Ureter (tissue), 1 donor: ENCODE data around the gene APOL3. TPM values are rescaled to one million over a fixed set of nuclear protein-coding genes. Genes with fewer than 3 reads are reported as not detected.
A peak's percentile ranks its signal among the peaks of the same experiment; 100 is the strongest.
"Not testable (repeated sequence)": the region's sequence is repeated elsewhere in the genome, so short reads cannot be mapped to it uniquely, and the experiment has no call there.

Source experiments
- DNase-seq: peaks from one replicate; pipeline ENCODE4 v3.0.0-alpha.2; 2020; ENCODE audit warnings: low spot score
- total RNA-seq: library from RNA; stranded (reverse); gene quantifications from one replicate; pipeline ENCODE4 v1.2.4, GENCODE V29; 2023
- donor health status: DM: yes; HTN: yes; CAD: no.

APOL3 gene
- total RNA-seq, 1 donor from 2014 or later: 47.4 TPM

DNA sequence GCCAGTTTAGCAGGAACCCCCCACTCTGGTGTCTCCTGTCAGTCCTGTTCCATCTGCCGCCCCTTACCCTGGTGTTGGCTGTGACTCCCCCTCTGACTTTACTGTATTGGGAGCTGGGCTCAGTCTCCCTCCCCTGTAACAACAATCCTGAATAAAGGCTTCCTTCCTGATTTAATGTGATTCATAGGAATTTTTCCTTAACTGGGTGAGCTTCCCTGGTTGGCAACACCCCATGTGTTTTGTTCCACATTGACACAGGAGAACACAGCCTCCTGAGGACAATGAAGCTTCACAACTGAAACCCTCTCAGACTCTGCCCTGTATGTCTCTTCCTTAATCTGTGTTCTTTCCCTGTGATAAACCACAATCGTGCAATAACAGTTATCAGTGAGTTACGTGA, 32.6 kb upstream of the APOL3 start:
- DNase-seq: no peak

DNA sequence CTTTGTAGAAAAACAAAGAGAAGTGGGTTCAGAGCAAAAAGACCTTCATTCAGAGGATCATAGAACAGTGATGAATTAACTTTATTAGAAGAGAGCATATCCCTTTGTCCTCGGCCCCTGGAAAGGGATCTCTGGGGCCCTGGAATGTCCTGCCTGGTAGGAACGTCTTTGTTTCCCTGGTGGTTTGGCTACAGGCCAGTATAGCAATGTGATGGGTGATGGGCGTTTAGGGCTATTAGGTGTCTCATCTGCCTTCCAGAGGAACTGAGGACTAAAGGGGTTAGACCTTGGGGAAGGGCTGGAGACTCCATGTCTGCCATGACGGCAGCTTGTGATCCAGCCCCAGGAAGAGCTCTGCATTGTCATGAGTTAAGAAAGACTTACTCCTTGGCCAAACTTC, 32.0 kb upstream of the APOL3 start:
- DNase-seq: no peak

DNA sequence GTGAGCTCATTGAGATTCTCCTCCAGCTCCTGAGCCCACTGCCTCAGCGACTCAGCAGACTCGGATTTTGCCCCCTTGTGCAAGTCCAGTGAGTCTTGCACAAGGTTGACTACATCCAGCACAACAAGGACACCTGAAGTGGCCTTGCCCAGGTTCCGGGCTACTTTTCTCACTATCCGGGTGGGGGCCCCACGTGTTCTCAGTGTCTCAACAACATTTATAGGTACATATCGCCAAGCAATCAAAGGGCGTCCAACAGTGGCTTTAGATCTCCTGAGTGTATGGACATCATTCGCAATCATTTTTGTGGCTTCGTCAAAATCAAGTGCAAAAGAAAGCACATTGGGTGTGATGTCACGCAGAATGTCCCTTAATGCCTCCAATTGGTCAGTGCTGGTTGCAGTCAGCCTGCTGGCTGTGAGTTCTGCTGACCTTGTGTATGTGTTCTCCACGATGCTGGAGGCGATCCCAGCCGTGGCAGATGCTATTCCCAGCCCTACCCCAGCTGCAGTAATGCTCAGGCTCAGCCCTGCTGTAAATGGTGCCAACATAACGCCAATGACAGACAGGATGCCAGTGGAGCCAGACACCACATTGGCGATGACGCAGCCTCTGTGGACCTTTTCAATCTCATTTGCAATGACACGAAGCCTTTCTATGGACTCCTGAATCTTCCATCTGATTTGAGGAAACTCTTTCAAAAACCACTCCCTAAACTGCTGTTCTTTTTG, 30.7 kb upstream of the APOL3 start:
- peak; percentile 64 for DNase-seq

DNA sequence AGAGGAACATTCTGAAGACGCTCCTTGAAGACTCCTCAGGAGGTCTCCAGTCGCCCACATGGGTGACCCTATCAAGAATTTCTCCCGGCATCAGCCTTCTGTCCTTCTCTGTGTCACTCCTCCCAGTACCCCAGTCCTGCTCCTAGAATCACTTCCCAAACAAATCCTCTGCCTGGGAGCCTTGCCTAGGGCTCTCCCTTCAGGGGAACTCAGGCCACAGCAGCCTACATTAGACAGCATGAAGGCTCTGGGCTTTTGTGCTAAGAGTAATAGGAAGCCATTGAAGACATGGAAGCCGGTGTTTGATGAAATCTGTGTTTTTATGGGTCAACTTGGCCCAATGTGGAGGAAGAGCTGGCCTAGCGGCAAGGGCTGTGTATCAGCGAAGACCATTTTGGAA, 27.3 kb upstream of the APOL3 start:
- not testable (repeated sequence) for DNase-seq

DNA sequence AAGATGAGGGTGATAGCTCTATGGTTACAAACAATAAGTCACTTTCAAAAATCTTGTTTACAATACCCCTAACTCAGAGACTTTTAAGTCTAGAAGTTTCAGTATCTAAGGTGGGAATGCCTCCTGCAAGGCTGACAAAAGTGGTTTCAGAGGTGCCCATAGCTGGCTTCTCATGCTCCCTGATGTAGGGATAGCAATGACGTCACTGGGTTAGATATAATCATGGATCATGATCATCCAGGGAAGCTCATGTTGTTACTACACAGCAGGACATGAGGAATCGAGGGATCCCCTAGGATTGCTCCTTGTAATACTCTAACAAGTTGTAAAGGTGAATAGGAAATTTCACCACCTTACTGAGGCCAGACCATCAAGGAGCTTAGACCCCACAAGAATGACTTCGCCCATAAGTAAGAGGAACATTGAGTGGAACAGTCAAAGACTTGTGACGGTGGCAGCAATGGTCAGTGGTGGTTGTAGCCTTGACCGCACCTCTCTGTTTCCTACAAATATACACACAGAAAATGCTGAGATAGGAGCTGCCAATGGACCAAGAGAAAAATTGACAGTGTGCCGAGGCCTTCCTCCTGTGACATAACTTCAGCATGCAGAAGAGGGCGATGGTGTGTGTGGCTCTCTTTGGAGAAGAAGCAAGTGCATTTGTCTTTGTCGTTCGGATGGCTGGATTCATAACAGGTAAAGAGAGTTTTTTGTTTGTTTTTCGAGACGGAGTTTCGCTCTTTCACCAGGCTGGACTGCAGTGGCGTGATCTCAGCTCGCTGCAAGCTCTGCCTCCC, 25.5 kb upstream of the APOL3 start:
- no peak for DNase-seq

DNA sequence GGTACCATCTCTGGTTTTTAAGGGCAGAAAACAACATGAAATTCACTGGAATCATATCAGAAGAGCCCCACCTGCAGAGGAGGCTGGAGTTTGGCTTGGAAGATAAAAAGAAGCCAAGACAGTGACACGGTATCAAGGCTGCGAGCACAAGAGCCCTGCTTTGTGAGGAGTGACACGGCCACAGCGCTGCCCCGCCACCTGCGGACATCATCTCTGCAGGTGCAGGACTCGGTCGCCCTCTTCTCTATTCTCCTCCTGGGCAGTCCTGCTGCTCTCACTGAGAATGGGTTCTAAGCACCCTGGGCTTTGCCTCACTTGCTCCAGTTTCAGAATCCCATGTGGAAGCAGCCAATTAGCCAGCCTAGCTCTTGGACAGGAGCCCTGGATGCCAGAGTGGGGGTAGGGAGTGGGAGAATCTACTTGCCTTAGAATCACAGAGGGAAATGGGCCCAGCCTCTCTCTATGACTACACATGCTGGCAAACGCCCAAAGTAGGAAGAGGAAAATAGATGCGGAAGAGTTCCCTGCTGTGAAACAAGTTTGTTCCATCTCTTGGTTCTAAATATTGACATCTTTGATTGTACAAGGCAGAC, 24.0 kb upstream of the APOL3 start:
- DNase-seq: no peak

DNA sequence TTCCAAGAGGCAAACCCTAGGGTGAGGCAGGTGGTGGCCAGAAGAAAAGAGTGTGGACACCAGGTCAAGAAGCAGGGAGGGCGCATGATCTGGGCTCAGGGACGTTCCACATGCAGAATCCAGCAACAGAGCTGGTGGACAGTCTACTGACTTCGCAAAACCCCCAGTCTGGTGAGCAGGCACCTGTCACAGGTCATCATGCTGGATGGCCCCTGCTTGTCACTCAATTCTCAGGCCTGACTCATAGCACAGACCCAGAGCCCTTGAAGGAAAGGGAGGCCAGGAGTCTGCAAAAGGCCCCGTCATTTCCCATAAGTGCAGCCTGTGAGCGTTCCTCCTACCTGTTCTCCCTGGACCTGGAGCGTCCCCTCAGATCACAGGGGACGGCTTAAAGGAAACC, 22.9 kb upstream of the APOL3 start:
- no peak for DNase-seq

DNA sequence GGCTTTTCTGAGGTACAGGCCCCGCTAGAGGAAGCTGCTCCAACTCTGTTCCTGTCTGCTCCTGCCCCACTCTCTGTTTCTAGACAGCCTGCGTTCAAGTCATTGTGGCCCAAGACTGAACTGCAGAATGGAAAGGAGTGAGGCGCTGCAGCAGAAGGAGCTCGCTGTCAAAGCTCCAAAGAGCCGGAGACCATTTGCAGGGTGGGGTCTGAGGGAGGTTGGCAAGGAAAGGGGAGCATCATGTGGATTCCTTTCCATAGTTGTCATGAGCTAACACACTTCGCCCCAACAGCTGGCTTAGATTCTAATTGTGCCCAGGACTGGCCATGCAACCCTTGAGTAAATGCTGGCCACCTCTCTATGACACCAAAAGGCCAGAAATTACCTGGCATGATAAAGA, 22.3 kb upstream of the APOL3 start:
- DNase-seq: no peak

DNA sequence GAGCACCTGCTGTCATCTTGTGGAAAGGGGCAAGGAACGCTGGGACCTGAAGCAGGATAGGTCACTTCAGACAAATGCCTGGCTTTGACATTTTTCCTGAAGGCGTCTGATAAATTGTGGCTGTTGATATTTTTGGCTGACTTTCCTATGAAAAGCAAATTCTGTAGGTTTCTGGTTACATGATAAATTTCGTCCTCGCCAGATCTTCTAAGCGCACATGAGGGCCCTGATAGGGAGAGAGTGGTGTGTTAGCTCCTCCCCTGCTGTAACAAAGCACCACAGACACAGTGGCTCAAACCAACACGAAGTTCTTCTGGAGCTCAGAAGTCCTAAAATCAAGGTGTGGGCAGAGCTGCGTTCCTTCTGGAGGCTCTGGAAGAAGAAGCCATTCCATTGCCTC, 21.5 kb upstream of the APOL3 start:
- no peak for DNase-seq

DNA sequence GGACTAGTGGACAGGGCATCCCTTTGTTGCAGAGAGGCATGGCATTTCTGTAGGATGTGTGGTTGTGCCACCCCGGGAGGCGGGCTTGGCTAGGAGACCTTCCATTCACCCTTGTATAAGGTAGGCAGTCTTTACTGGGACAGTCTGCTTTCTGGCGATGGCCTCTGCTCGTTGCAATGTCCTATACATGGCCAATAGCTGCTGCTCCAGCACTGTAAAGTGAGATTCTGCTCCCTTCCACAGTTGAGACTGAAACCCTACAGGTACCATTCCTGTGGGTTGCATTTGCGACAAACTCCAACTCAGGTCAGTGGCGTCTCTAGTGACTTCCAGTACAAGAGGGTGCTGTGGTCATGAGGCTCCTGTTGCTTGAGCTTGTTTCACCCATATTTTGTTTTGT, 20.4 kb upstream of the APOL3 start:
- DNase-seq: no peak

DNA sequence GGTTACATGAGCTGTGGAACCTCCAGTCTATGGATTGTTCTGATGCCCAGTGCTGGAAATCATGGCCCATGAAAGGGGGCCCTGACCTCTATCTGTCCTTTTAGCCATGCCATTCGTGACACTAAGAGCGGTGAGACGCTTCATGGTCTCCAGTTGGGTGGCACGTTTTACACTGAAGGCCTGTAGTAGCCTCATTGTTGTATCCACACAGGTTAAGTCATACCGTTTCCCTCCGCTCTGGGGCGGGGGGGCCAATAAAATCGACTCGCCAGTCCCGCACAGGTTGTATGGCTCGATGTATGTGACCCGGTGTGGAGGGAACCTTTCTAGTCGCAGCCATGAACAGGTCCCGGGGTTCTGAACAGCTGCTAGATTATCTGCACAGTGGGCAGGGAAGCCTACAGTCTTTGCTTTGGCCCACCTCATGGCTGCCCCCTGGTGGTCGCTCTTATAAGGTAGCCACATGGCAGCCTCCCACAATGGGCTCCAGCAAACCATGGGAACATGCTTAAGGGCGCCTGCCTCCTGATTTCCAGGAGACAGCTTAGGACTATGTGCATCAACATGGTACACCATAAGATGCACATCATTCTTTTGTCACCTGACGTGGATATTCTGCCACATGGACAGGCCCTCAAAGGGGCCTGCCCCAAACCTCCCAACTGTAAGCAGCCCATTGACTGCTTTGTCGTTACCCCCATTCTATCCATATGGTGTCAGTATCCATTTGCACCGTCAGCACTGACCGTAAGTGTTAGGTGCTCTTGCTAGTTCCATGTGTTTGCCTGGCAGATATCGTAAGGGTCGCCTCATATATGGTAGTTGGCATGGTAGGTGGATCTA, 19.7 kb upstream of the APOL3 start:
- DNase-seq: peak; percentile 89

DNA sequence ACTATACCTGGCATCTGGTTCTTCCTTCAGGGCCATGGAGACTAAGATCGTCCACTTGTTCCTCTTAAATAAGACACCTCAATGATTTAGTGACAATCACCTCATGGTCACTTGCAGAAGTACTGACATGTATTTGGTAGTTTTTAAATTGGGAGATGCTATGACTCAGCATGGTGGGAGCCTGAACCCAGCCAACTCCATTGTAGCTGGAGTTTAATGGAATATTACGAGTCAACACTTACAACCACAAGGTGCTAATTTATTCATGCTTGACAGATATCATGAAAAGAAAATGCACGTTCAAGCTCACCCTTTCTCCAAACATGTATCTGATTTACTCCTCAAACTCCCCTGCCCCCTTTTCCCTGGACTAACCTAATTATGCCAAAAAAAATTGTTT, 16.6 kb upstream of the APOL3 start:
- DNase-seq: no peak

DNA sequence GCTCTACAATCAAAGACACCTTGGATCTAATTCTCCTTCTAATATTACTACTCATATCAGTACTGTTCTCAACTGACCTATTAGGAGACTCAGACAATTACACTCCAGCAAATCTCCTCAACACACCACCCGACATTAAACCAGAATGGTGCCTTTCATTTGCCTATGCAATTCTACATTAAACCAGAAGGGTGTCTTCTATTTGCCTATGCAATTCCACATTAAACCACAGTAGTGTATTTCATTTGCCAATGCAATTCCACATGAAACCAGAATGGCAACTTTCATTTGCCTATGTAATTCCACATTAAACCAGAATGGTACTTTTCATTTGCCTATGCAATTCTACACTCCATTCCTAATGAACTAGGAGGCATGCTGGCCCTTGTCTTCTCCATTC, 15.3 kb upstream of the APOL3 start:
- no peak for DNase-seq

DNA sequence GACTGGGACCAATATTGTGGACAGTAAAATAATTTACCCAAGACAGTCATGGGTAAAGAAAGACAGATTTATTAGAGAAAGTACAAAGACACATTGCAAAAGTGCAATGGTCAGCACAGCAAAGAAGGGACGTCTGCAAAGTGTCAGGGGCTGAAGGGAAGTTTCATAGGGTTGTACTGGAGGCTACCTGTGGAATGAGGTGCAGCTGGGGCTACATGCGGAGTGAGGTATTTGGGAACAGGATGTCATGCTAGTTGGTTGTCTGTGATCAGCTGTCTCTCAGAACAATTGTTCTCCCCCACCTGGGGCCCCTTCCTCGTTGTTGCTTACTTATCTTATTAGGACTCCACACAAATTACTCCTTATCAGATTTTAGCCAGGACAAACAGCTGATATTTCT, 11.4 kb upstream of the APOL3 start:
- no peak for DNase-seq

DNA sequence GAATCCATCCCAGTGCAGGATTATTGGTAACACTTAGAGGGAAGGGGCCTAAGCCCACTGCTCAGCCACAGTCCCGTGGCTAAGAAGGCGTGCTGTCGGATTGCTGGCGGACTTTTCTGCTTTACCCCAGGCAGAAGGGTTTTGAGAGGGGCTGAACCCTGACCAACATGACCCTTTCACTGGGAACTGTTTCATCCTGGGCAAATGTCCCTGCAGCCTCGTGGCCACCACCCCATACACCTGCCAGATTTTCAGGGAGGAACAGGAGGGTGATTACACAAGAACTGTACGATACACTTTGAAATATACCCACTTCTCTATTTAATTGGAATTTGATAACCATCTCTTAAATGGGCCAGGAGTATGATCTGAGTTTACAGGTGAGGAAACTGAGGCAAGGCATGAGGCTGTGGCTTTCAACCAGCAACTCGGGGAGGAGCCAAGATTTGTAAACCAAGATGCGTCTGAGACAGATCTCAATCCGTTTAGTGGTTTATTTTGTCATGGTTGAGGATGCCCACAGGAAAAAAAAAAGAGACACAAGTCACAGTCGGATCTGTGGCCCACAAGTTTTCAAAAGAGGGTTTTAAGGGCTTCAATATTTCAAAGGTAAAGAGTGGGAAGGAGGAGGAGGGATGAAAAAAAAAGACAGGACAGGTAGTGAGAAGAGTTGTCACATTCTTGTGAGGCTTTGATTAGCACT, 6.1 kb upstream of the APOL3 start:
- no peak for DNase-seq

DNA sequence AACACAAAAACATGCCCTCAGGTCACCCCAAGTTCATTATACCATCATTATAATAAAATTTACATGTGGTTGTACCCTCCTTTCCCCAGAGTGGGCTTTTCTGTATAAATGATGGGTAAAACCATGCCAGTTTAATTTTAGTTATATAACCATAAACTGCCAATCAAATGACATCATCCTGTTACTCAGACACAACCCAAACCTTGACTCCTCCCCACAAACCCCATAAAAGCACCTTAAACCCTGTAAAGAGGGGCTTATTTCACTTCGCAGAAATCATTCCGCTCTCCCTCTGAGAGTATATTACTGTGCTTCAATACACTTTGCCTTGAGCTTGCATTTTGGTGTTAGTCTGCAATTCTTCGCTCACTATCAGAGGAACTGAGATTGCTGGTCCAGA, 5.5 kb upstream of the APOL3 start:
- DNase-seq: no peak

DNA sequence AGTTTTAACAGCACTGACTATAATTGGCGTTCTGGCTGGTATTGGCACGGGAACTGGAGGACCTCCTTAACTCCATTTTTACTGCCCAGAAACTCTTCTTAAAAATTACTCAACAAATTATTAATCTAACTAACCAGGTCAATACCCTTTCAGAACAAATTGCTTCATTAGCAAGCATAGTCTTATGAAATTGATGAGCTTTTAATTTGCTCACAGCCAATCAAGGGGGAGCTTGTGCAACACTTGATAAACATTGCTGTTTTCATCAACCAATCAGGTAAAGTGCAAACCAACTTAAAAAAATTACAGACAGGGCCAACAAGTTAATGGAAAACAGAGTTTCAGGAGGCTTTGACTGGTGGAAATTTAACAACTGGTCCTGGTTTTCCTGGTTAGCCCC, 4.6 kb upstream of the APOL3 start:
- no peak for DNase-seq

DNA sequence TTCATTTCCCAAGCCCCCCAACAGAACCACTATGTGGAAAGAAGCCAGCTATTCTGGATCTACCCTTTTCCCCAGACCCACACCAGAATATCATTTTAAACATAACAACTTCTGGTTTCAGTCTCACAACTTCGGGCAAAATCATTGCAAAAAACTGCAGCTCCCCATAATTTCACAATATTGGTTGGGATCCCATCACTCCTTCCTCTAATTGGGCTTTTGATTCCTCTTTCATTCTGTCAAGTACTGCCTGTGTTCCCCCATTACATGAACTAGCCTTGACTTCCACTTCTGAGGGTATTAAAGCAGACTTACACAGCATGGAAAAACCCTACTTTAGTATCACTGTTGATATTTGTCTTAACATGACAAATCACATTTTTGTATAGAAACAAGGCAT, 4.1 kb upstream of the APOL3 start:
- DNase-seq: no peak

DNA sequence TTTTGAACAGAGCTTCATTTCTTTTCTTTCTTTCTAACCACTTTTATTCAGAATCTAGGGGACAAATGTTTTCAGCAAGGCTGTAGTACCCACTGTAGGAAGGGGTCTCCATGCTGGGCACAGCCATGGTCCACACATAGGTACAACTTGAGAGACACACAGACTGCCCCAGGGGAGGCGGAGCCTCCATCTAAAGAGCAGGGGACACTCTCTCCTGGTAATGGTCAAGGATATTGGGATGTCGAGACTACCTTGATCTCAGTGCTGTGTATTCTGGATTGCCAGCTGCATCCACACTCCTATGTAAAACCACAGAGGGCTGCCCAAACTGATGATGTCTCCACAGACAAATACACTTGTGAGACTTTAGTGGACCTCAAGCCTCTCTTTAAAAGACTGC, 2.9 kb upstream of the APOL3 start:
- DNase-seq: no peak

DNA sequence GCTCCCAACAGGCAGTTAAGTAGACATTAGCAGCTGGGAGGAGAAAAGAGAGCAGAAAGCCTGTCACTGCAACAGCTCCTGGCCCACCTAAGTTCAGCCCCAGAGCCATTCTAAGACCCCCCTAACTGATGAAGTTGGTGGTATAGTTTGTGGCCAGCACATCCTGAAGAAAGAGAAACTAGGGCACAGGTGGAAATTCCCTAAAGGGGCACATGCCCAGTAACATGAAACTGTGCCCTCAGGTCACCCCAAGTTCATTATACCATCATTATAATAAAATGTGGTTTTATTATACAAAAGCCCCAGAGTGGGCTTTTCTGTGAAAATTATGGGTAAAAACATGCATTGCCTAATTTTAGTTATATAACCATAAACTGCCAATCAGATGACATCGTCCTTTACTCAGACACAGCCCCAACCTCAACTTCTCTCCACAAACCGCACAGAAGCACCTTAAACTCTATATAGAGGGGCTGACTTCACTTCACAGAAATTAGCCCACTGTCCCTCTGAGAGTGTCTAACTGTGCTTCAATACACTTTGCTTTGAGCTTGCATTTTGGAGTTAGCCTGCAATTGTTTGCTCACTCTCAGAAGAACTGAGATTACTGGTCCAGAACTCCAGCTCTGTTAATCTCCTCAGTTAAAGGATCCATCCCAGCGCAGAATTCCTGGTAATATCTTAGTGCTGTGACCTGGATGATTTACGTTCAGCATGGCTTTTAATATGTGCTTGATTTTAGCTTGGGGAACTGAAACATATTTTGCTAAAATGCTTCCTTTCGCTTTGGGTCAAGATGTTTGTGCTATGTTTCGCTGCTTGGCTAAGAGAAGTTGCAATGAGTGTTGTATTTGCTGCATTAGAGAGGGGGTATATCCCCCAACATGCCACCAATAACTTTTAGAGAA, 1.8 kb upstream of the APOL3 start:
- DNase-seq: no peak

DNA sequence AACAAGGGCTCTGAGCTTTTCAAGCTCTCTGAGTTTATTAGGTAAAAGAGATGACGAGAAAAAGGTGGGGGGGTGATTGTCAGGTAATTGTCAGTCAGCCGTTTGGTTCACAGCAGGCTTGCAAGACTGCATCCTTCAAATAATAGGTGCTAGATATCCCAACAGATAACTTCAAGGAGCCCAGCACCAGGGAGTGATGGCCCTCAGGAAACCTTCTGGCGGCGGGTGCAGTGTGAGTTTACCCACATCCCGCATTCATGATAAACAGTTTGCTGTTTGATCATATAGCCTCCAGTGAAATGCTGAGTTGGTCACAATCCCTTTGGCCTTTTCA, 1.2 kb upstream of the APOL3 start:
- DNase-seq: not testable (repeated sequence)
